Stimulated activated CD4-positive, alpha-beta T cell treated with anti-CD3 and anti-CD28 coated beads, TNF-alpha, amount 100 ng/mL, for 24 hours (primary cell): ENCODE results near the gene KRTAP2-2.
"Not testable (repeated sequence)": the region's sequence is repeated elsewhere in the genome, so short reads cannot be mapped to it uniquely, and the experiment has no call there.

Experiments used
- DNase-seq, 3 experiments: peaks; one replicate each; pipeline ENCODE4 v3.0.0-alpha.2; 2020; ENCODE audit warnings: low read depth in 3 of 3

Gene KRTAP2-2

GRCh38 chr17:41055130-41055529 is at the start of gene KRTAP2-2:
Gene KRTAP2-2, minus strand, starts transcription at chr17:41055230. Its CDS starts 19 bp downstream, at chr17:41055211.
- not testable (repeated sequence) for DNase-seq

GRCh38 chr17:41104386-41105038 is 49.5 kb upstream of the KRTAP2-2 start:
- not testable (repeated sequence) for DNase-seq

- no peak for DNase-seq
Measured at GRCh38 chr17:41103896-41104295, 48.9 kb upstream of the KRTAP2-2 start.

- DNase-seq: no peak
Measured at GRCh38 chr17:41101586-41102259, 46.7 kb upstream of the KRTAP2-2 start, which contains the start of gene KRTAP4-16. Gene KRTAP4-16, minus strand, starts transcription at chr17:41102209. Its CDS starts 0 bp downstream, at chr17:41102209.

GRCh38 chr17:41099682-41100480 is 44.9 kb upstream of the KRTAP2-2 start:
- not testable (repeated sequence) for DNase-seq

GRCh38 chr17:41098481-41098880 is 43.5 kb upstream of the KRTAP2-2 start:
- no peak for DNase-seq

- no peak for DNase-seq
Measured at GRCh38 chr17:41098042-41098441, 43.0 kb upstream of the KRTAP2-2 start, which contains the start of gene KRTAP4-8. Gene KRTAP4-8, minus strand, starts transcription at chr17:41098142. Its CDS starts 58 bp downstream, at chr17:41098084.

GRCh38 chr17:41096055-41096454 is 41.0 kb upstream of the KRTAP2-2 start:
- no peak for DNase-seq

- DNase-seq: not testable (repeated sequence)
Measured at GRCh38 chr17:41088760-41089352, 33.8 kb upstream of the KRTAP2-2 start.

- not testable (repeated sequence) for DNase-seq
Measured at GRCh38 chr17:41084100-41084856, 29.2 kb upstream of the KRTAP2-2 start, which contains the start of gene KRTAP4-7. Gene KRTAP4-7, plus strand, starts transcription at chr17:41084150. Its CDS starts 57 bp downstream, at chr17:41084207.

GRCh38 chr17:41083427-41083826 is 28.4 kb upstream of the KRTAP2-2 start:
- DNase-seq: not testable (repeated sequence)

- DNase-seq: no peak
Measured at GRCh38 chr17:41082626-41083025, 27.6 kb upstream of the KRTAP2-2 start.

- no peak for DNase-seq
Measured at GRCh38 chr17:41076788-41077187, 21.8 kb upstream of the KRTAP2-2 start.

- no peak for DNase-seq
Measured at GRCh38 chr17:41073676-41074075, 18.6 kb upstream of the KRTAP2-2 start.

- no peak for DNase-seq
Measured at GRCh38 chr17:41071606-41072360, 16.8 kb upstream of the KRTAP2-2 start.

- no peak for DNase-seq
Measured at GRCh38 chr17:41069031-41069430, 14.0 kb upstream of the KRTAP2-2 start.

GRCh38 chr17:41067281-41067680 is 12.3 kb upstream of the KRTAP2-2 start:
- DNase-seq: no peak

- DNase-seq: no peak
Measured at GRCh38 chr17:41065829-41066624, 11.0 kb upstream of the KRTAP2-2 start, which contains the start of gene KRTAP2-4. Gene KRTAP2-4, minus strand, starts transcription at chr17:41065879. Its CDS starts 34 bp downstream, at chr17:41065845.

GRCh38 chr17:41065016-41065689 is 10.1 kb upstream of the KRTAP2-2 start:
- DNase-seq: not testable (repeated sequence)
